Measurements from ENCODE around the gene MEGF6.

MEGF6 gene

DNA sequence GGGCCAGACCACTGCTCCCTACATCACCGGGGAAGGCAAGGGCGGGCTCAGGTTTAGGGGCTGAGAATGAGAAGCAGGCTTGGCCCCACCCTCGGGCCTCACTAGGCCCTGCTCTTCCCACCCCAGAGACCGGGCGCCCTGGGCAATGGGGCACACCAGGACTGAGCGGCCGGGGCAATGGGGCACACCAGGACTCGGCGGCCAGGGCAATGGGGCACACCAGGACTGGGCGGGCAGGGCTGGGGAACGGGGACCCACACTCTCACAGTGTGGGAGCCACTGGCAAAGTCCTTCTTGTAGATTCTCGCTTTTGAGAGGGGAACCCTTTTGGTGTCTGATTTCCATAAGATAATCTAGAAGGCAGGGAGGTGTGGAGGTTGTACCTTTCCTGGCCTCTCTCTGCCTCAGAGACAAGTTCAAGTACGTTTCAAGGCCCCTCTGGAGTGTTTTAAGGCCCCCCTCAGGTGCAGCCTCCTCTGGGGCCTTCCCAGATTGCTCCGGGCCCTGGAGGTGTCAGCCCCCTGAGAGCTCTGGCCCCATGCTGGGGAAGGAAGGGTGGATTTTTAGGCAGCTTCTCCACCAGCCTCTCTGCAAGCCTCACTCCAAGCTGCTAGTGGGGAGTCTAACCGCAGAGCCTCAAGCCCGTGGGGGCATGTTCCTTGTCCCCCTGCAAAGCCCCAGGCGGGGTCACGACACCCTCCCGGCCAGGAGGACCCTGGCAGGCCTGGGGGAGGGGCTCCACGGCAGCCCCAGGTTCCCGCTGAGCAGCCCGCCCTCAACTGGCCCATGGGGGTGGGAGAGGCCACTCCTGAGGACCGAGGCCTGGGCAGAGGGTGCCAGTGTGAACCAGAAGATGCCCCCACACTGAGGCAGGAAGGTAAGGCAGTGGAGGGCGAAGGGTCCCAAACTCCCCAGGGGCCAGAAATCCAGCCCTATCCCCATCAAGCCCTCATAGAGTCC lies 90.6 kb downstream of the MEGF6 start:
- no peak for DNase-seq
- ATAC-seq, result no peak

DNA sequence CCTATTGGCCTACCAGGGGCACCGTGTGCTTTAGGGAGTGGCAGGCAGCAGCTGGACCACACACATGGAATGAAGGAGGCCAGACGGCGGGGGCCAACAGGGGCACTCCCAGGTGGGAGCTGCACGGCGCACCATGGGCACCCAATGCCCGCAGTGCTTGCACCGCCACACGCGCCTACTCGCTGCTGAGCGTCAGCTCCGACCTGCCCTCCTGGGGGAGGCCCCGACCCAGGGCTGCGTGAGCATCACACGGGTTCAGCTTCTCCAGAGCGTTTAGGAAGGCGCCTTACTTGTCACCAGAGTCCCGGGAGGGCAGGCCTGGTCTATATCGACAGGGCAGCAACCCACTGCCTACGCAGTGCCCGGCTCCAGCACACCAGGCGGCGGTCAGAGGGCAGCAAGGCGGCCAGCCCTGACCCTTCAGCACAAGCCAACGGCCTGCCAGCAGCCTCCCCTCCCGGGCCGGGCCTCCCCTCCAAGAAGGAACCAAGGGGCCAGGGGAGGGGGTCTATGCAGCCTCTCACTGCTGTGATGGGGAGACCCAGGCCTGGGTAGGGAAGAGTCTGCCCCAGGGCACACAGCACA lies 91.9 kb downstream of the MEGF6 start:
- no peak for DNase-seq
- no peak for ATAC-seq

DNA sequence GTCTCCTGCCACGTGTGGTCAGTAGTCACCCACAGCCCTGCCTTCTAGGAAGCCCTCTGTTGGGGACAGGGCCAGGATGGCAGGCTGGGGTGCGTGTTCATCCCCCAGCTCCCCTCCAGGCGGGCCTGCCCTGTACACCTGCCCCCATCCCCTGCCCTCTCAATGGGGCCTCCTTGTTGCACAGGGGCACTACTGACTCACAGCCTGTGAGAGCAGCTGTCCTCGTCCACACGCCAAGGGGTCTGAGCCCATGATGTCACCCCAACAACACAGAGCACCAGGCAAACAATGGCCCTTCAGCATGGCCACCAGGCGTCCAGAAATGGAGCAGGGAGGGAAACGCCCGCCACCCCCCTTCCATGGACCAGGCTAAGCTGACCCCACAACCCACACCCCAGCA lies 92.6 kb downstream of the MEGF6 start:
- ATAC-seq (no peak), DNase-seq (no peak)

DNA sequence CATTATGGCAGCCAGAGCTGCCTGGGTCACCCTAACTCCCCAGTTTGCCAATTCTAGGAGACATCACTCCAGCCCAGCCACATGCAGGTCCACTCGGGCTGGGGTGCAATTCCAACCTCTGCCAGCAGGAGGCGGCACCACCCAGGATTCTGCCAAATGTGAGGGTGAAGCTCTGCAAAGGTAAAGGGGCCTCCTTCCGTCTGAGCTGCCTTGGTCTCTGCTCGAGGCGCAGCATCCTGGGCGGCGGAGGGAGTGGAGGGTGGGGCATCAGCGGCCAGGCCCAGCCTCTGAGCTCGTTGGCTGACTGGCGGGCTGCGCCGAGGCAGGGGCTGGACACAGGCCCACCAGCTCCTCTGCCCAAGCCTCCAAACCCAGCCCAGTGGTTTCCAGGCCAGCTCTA lies 93.1 kb downstream of the MEGF6 start:
- ATAC-seq (no peak), DNase-seq (peak; percentile 37)

GRCh38 chr1:3516911-3517675 lies 94.2 kb downstream of the MEGF6 start:
- DNase-seq (no peak), ATAC-seq (no peak)

GRCh38 chr1:3516481-3516869 lies 94.8 kb downstream of the MEGF6 start:
- DNase-seq (no peak), ATAC-seq (no peak)

DNA sequence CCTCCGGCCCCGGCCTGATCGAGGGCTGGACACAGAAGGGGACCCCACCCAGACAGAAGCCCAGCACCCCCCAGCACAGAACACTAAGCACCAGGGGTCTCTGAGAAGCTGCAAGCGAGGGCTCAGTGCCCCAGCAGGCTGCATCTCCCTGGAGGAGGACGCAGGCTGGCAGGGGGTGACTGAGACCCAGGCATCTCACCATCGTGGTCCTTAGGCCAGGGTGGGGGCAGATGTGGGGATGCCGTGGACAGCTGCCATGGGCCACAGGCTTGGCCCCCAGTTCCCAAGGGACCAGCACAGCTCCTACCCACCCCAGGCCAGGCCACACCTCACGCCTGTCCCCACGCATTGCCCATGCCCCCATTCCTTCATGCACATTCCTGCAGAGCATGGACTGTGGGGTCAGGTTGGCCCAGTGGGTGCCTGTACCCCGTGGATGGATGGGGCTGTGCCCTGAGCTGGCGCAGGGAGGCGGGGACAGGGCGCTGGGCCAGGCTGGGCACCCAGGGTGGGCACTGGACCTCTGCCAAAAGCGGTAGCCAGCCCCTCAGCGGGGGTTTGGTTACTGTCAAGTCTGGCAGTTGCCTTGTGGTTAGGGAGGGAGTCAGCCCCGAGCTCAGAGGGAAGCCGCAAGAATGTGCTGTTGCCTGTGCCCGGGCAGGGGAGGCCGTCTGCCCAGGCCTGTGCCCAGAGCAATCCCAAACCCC lies 95.4 kb downstream of the MEGF6 start:
- DNase-seq, result no peak
- no peak for ATAC-seq

- no peak for ATAC-seq
- DNase-seq, result no peak
Measured at GRCh38 chr1:3515272-3515671, 96.0 kb downstream of the MEGF6 start.

DNA sequence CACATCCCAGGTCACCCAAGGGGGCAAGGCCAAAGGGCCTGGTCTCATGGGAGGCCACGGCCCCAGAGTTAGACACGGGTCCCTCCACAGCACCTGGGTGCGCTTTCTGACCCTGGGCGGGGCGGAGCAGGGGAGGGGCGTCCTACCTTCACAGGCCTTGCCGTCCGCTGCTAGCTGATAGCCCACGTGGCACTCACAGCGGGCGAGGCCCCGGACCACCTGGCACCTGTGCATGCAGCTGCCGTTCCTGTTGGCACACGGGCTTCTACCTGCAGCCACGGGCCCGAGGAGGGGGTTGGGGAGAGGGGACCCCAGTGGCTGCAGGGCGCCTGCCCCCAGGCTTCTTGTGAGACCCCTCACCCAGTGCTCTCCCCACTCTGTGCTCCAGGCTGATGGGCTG lies 96.9 kb downstream of the MEGF6 start:
- ATAC-seq, result no peak
- DNase-seq, result no peak

DNA sequence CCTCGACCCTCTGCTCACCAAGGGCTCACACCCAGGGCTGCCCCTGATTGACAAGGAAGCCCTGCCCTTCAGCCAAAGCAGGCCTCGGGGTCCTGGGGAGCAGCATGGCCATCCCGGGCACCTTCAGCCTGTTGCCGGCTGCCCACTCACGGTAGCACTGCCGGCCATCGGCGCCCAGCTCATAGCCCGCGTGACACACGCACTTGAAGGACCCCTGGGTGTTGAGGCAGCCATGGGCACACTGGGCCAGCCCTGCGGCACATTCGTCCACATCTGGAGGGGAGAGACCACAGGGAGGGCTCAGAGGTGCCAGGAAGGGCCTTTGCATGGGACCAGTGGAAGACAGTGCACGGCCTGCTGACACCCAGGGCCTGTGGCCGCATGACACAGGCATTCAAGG lies 99.5 kb downstream of the MEGF6 start:
- ATAC-seq (no peak), DNase-seq (no peak)

- DNase-seq (no peak), ATAC-seq (no peak)
Measured at GRCh38 chr1:3511306-3511705, 100.0 kb downstream of the MEGF6 start.

- ATAC-seq, result no peak
- no peak for DNase-seq
Measured at GRCh38 chr1:3510956-3511250, 100.4 kb downstream of the MEGF6 start.

GRCh38 chr1:3510136-3510955 lies 101.0 kb downstream of the MEGF6 start:
- ATAC-seq (no peak), DNase-seq (no peak)

GRCh38 chr1:3509721-3510120 lies 101.6 kb downstream of the MEGF6 start:
- ATAC-seq, result no peak

DNA sequence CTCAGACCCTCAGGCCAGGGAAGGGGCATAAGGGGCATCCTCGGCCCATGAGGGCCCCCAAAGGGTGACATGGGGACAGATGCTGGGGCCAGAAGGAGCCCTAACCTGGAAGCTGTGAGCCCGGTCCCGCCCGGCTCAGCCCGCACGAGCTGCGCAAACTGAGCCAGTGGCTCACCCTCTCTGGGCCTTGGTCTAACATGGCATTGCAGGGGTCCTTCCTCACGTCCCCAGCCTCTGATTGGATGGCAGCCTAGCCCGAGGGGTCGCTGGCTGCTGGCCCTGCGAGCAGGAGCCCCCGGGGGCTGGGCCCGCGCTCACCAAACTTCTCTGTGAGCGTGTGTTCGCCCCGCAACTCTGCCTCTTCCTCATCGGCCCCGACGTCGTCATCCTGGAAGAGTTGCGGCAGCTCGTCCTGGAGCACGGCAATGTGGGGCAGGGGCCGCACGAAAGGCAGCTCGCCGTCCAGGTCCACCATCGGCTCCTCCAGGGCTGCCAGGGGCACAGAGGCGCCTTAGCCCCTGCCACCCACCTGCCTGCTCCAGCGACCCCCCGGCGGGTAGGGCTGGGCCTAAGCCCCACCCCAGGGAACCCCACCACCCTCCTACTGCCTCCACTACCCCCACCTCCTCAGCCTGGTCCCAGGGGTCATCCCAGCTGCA lies 102.4 kb downstream of the MEGF6 start:
- DNase-seq (no peak), ATAC-seq (no peak)

More at GRCh38 chr1:3509721-3510120, 101.6 kb downstream of the MEGF6 start:
- DNase-seq, result no peak

DNA sequence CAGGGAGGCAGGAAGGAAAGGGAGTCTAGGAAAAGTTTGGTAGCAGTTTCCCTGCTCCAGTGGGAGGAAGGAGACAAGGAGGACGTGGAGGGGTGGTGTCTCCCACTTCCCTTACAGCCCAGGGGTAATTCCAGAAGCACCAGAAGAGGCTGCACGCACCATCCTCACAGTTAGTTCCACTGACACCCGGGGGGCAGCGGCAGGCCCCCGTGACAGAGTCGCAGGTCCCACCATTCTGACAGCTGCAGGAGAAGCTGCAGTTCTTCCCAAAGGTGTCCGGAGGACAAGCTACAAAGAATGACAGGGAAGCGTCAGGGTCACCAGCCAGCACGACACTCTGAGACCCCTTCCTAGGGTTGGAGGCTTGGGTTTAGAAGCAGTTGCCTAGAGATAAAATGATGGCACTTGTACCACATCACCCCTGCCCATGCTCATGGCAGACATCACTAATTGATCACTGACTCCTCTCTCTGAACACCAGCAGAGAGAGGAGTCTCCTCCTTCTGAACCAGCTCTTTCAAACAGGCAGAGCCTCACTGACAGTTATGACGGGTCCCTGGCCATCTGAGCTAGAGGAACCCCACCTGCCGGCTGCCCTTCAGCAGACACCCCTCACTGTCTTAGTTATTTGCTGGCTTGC lies 103.6 kb downstream of the MEGF6 start:
- no peak for ATAC-seq

GRCh38 chr1:3506943-3507342 lies 104.4 kb downstream of the MEGF6 start:
- no peak for DNase-seq

More for the DNA sequence above, 103.6 kb downstream of the MEGF6 start:
- DNase-seq, result no peak

GRCh38 chr1:3506041-3506440 lies 105.3 kb downstream of the MEGF6 start:
- DNase-seq (no peak), ATAC-seq (no peak)

More at GRCh38 chr1:3506943-3507342, 104.4 kb downstream of the MEGF6 start:
- ATAC-seq, result no peak

GRCh38 chr1:3505161-3505560 lies 106.1 kb downstream of the MEGF6 start:
- DNase-seq (no peak), ATAC-seq (no peak)

GRCh38 chr1:3504822-3505153 lies 106.5 kb downstream of the MEGF6 start:
- ATAC-seq (no peak), DNase-seq (no peak)

Measured in stimulated activated naive CD8-positive, alpha-beta T cell treated with anti-CD3 and anti-CD28 coated beads, Interleukin-15, Interleukin-2, amounts not matched to agents 100 U/mL and 50 U/mL, for 24 hours (primary cell).